ENCODE results near the gene ZNF687.
"Not testable (repeated sequence)": the region's sequence is repeated elsewhere in the genome, so short reads cannot be mapped to it uniquely, and the experiment has no call there.

DNA sequence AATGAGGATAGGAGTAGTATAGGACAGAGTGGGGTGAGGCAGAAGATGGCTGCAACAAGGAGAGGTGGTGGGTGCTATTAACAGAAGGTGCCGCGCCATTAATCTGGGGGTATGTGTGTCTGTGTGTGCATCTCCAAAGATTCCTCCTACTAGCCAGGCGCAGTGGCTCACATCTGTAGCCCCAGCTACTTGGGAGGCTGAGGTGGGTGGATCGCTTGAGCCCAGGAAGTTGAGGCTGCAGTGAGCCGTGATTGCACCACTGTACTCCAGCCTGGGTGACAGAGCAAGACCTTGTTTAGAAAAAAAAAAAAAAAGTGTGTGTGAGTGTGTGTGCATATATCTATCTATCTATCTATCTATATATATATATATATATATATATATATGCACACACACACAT, 6.8 kb upstream of the ZNF687 start:
- TF ChIP-seq, protein P1, sequence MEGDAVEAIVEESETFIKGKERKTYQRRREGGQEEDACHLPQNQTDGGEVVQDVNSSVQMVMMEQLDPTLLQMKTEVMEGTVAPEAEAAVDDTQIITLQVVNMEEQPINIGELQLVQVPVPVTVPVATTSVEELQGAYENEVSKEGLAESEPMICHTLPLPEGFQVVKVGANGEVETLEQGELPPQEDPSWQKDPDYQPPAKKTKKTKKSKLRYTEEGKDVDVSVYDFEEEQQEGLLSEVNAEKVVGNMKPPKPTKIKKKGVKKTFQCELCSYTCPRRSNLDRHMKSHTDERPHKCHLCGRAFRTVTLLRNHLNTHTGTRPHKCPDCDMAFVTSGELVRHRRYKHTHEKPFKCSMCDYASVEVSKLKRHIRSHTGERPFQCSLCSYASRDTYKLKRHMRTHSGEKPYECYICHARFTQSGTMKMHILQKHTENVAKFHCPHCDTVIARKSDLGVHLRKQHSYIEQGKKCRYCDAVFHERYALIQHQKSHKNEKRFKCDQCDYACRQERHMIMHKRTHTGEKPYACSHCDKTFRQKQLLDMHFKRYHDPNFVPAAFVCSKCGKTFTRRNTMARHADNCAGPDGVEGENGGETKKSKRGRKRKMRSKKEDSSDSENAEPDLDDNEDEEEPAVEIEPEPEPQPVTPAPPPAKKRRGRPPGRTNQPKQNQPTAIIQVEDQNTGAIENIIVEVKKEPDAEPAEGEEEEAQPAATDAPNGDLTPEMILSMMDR (conservative IDR thresholded peaks at IDR 0.05; ENCODE audit: low read length) = not testable (repeated sequence)
- TF ChIP-seq EZH2phosphoT487 (IDR thresholded peaks at IDR 0.05; ENCODE audit: borderline replicate concordance, low read depth, low read length) = not testable (repeated sequence)

All from OCI-LY7 (cell line).